HepG2 (cell line): ENCODE measurements around the gene LNX2. TPM values are rescaled to one million over a fixed set of nuclear protein-coding genes. Genes with fewer than 3 reads are reported as not detected.

ENCODE experiments used
- ATAC-seq: fragments of 200-7000 bp; cut with Tn5 transposase; 3 replicates; pipeline ENCODE4 v1.9.1; 2020; ENCODE audit warnings: mild to moderate bottlenecking, moderate library complexity
- BruUV-seq: library from RNA; stranded (reverse); fragments of 400-500 nt; replicated peaks from 2 replicates; lab custom pipeline; 2021; lab: Mats Ljungman, UMichigan
- CTCF ChIA-PET: fragments of 300-600 bp; formaldehyde crosslinking; extraction: SDS; loops from one replicate; lab custom pipeline; 2021; ENCODE audit warnings: low total read pairs, inconsistent platforms, low intra/inter-chr PET ratio; lab: Yijun Ruan, JAX
- POLR2A ChIA-PET: fragments of 350-600 bp; sonication (Branson Sonifier 250); formaldehyde crosslinking; loops from one replicate; lab custom pipeline; 2020; ENCODE audit warnings: antibody characterized with exemption, inconsistent platforms; lab: Yijun Ruan, JAX
- DNase-seq: peaks from one replicate; pipeline ENCODE4 v3.0.0-alpha.2; 2015; ENCODE audit warnings: low spot score
- FAIRE-seq: peaks from 3 replicates; lab custom pipeline; 2011; peaks lifted over from hg19 to GRCh38; lab: Jason Lieb, UNC
- H2AFZ ChIP-seq: one replicate; pipeline ENCODE4 v1.6.1; 2011; ENCODE audit warnings: low read length, inconsistent platforms
- H3K27ac ChIP-seq: fragments of 300-600 bp; 3 replicates; pipeline ENCODE4 v1.8.0; 2011; ENCODE audit warnings: mixed run types, mild to moderate bottlenecking, mixed read lengths, low read length, inconsistent platforms; ENCODE audit not compliant: insufficient read depth; ENCODE audit errors: extremely low read length
- H3K27me3 ChIP-seq, 2 experiments: fragments of 200-600 bp in 1 of 2; 2 replicates in 1 of 2; 3 replicates in 1 of 2; pipeline versions ENCODE4 v1.6.0 to v1.8.0; 2011; ENCODE audit warnings: low read length in 2 of 2, mild to moderate bottlenecking in 2 of 2, moderate library complexity in 2 of 2, inconsistent platforms in 1 of 2; ENCODE audit not compliant: insufficient read depth in 2 of 2, control insufficient read depth in 1 of 2
- H3K36me3 ChIP-seq, 2 experiments: fragments of 200-600 bp in 1 of 2; replicated peaks in 1 of 2; 2 replicates in 1 of 2; 3 replicates in 1 of 2; pipeline versions ENCODE4 v1.5.1 to v1.8.0; 2011; ENCODE audit warnings: low read length in 2 of 2, inconsistent platforms in 1 of 2; ENCODE audit not compliant: insufficient read depth in 2 of 2, control insufficient read depth in 1 of 2
- H3K4me1 ChIP-seq: 2 replicates; pipeline ENCODE4 v1.5.1; 2012; ENCODE audit warnings: low read length, inconsistent platforms; ENCODE audit not compliant: insufficient read depth
- H3K4me2 ChIP-seq: 2 replicates; pipeline ENCODE4 v1.6.0; 2011; ENCODE audit warnings: low read depth, low read length, inconsistent platforms
- H3K4me3 ChIP-seq, 3 experiments: fragments of 200-600 bp in 1 of 3; sonication (generic), shearing (Covaris generic) in 1 of 3; replicated peaks in 1 of 3; 2 replicates each; pipeline ENCODE4 v1.5.1; 2011 to 2016; ENCODE audit warnings: low read length in 3 of 3, inconsistent platforms in 2 of 3, low read depth in 2 of 3, mild to moderate bottlenecking in 2 of 3, control low read depth in 1 of 3, mixed read lengths in 1 of 3; ENCODE audit not compliant: insufficient read depth in 1 of 3
- H3K79me2 ChIP-seq: one replicate; pipeline ENCODE4 v1.6.1; 2011; ENCODE audit warnings: low read length, inconsistent platforms; ENCODE audit not compliant: insufficient read depth
- H3K9ac ChIP-seq: 2 replicates; pipeline ENCODE4 v1.6.0; 2011; ENCODE audit warnings: mild to moderate bottlenecking, low read depth, low read length, inconsistent platforms; ENCODE audit not compliant: insufficient read depth
- H3K9me3 ChIP-seq: 2 replicates; pipeline ENCODE4 v1.5.1; 2012; ENCODE audit warnings: mild to moderate bottlenecking, low read length
- H4K20me1 ChIP-seq: 2 replicates; pipeline ENCODE4 v1.6.0; 2011; ENCODE audit warnings: inconsistent platforms, mild to moderate bottlenecking, low read length, moderate library complexity; ENCODE audit not compliant: insufficient read depth
- AGO2 ChIP-seq: fragments of 200-400 bp; formaldehyde crosslinking; optimal IDR thresholded peaks from 2 replicates; pipeline ENCODE3; 2017; ENCODE audit warnings: mild to moderate bottlenecking, low read depth, low read length, moderate library complexity
- ATAD3A ChIP-seq: sonication (generic); formaldehyde crosslinking; IDR thresholded peaks from 2 replicates; pipeline ENCODE4 v1.4.0; 2020; ENCODE audit warnings: missing genetic modification reagents
- DMAP1 ChIP-seq: IDR thresholded peaks from 2 replicates; pipeline ENCODE4 v1.6.1; 2016
- ETV5 ChIP-seq: IDR thresholded peaks from 2 replicates; pipeline ENCODE4 v1.6.1; 2018; ENCODE audit warnings: missing biosample characterization, missing genetic modification reagents, inconsistent platforms, borderline replicate concordance
- HMG20B ChIP-seq: conservative IDR thresholded peaks from 2 replicates; pipeline ENCODE4 v1.6.1; 2016; ENCODE audit warnings: missing genetic modification reagents, missing compliant biosample characterization
- HNF4G ChIP-seq, 2 experiments: sonication (generic) in 1 of 2; formaldehyde crosslinking in 1 of 2; IDR thresholded peaks; 2 replicates each; pipeline versions ENCODE4 v1.4.0 to v1.6.1; 2011 to 2020; ENCODE audit warnings: borderline replicate concordance in 2 of 2, low read depth in 2 of 2, mild to moderate bottlenecking in 2 of 2, low read length in 1 of 2, missing genetic modification reagents in 1 of 2, moderate library complexity in 1 of 2
- KDM1A ChIP-seq: IDR thresholded peaks from 2 replicates; pipeline ENCODE4 v1.6.1; 2016; ENCODE audit warnings: missing compliant biosample characterization
- MIER2 ChIP-seq: IDR thresholded peaks from 2 replicates; pipeline ENCODE4 v1.6.1; 2016; ENCODE audit warnings: missing biosample characterization, missing genetic modification reagents
- MTERF4 ChIP-seq: sonication (generic); formaldehyde crosslinking; IDR thresholded peaks from 2 replicates; pipeline ENCODE4 v1.8.0; 2023; ENCODE audit warnings: mild to moderate bottlenecking, missing genetic modification reagents
- MYC ChIP-seq: sonication (generic); formaldehyde crosslinking; IDR thresholded peaks from 2 replicates; pipeline ENCODE4 v1.9.0; 2021; ENCODE audit warnings: missing genetic modification reagents, borderline replicate concordance
- PBX3 ChIP-seq: sonication (generic); formaldehyde crosslinking; IDR thresholded peaks from 2 replicates; pipeline ENCODE4 v1.8.1; 2023; ENCODE audit warnings: missing genetic modification reagents, inconsistent platforms, borderline replicate concordance
- SIN3B ChIP-seq: fragments of 150-350 bp; IDR thresholded peaks from 2 replicates; pipeline ENCODE4 v1.6.1; 2014; ENCODE audit warnings: low read length
- SP2 ChIP-seq: sonication (generic); formaldehyde crosslinking; IDR thresholded peaks from 2 replicates; pipeline ENCODE4 v1.5.1; 2020; ENCODE audit warnings: mild to moderate bottlenecking, missing genetic modification reagents
- SP5 ChIP-seq: IDR thresholded peaks from 2 replicates; pipeline ENCODE4 v1.6.1; 2016; ENCODE audit warnings: low read depth, borderline replicate concordance
- ZKSCAN8 ChIP-seq: IDR thresholded peaks from 2 replicates; pipeline ENCODE4 v1.6.1; 2016; ENCODE audit warnings: borderline replicate concordance, missing genetic modification reagents, missing compliant biosample characterization
- ZNF180 ChIP-seq: sonication (generic); formaldehyde crosslinking; IDR thresholded peaks from 2 replicates; pipeline ENCODE4 v1.4.0; 2020; ENCODE audit warnings: low read depth, missing genetic modification reagents, borderline replicate concordance
- ZNF264 ChIP-seq: sonication (generic); formaldehyde crosslinking; IDR thresholded peaks from 2 replicates; pipeline ENCODE4 v1.4.0; 2020; ENCODE audit warnings: missing genetic modification reagents
- ZNF383 ChIP-seq: sonication (generic); formaldehyde crosslinking; IDR thresholded peaks from 2 replicates; pipeline ENCODE4 v1.4.0; 2020; ENCODE audit warnings: missing genetic modification reagents, mild to moderate bottlenecking, borderline replicate concordance
- ZNF569 ChIP-seq: sonication (generic); formaldehyde crosslinking; IDR thresholded peaks from 2 replicates; pipeline ENCODE4 v1.5.0; 2020; ENCODE audit warnings: mild to moderate bottlenecking, missing genetic modification reagents, moderate library complexity, borderline replicate concordance
- ZNF761 ChIP-seq: sonication (generic); formaldehyde crosslinking; conservative IDR thresholded peaks from 2 replicates; pipeline ENCODE4 v1.4.0; 2020; ENCODE audit warnings: mild to moderate bottlenecking, missing genetic modification reagents
- WGBS: methylation state at CpG from one replicate; pipeline ENCODE4 v1.1.6; 2017; ENCODE audit warnings: low lambda C conversion rate; 5-methylcytosine and 5-hydroxymethylcytosine counted together
- in situ Hi-C: cut with HindIII; loops from 2 replicates; pipeline ENCODE4 v1.10.0; 2017; ENCODE audit warnings: low pct_unique_long_range_greater_than_20kb; ENCODE audit not compliant: extremely low pct_ligation_motif_present
- intact Hi-C: fragments of 100-400 bp; cut with micrococcal nuclease; formaldehyde crosslinking; loops from one replicate; pipeline ENCODE4 v1.10.0; 2022; ENCODE audit not compliant: unreplicated experiment
- polyA plus RNA-seq, 8 experiments: library from polyadenylated mRNA; depleted of rRNA in 3 of 8; stranded (reverse) in 7 of 8; unstranded in 1 of 8; fragments of >200 nt; fragmentation: Illumina TruSeq in 4 of 8; extraction: Trizol in 4 of 8; gene quantifications; 2 replicates each; pipeline versions ENCODE4 v1.2.1 to v1.2.3, GENCODE V29; 2011 to 2016; ENCODE audit warnings: low read depth in 4 of 8, missing spikeins in 1 of 8, mixed read lengths in 1 of 8; ENCODE audit not compliant: insufficient read depth in 1 of 8
- total RNA-seq, 5 experiments: library from RNA; depleted of rRNA; stranded (reverse); fragments of >200 nt; fragmentation: Illumina TruSeq; extraction: Trizol; gene quantifications; 2 replicates each; pipeline ENCODE4 v1.2.3, GENCODE V29; 2016; ENCODE audit warnings: low read depth in 1 of 5
- TF ChIP-seq, protein P1 (sequence below): sonication (generic); formaldehyde crosslinking; IDR thresholded peaks from 2 replicates; pipeline ENCODE4 v1.5.1; 2020; ENCODE audit warnings: mild to moderate bottlenecking, missing genetic modification reagents, moderate library complexity
- TF ChIP-seq, protein P2 (sequence below): sonication (generic); formaldehyde crosslinking; IDR thresholded peaks from 2 replicates; pipeline ENCODE4 v1.4.0; 2020; ENCODE audit warnings: mild to moderate bottlenecking, missing genetic modification reagents

Gene LNX2
- total and polyA plus RNA-seq, 2 of the 13 experiments (the other 11 are each of a cell fraction or from before 2014, with no cell fraction given), result 9.2 to 9.7 TPM

DNA sequence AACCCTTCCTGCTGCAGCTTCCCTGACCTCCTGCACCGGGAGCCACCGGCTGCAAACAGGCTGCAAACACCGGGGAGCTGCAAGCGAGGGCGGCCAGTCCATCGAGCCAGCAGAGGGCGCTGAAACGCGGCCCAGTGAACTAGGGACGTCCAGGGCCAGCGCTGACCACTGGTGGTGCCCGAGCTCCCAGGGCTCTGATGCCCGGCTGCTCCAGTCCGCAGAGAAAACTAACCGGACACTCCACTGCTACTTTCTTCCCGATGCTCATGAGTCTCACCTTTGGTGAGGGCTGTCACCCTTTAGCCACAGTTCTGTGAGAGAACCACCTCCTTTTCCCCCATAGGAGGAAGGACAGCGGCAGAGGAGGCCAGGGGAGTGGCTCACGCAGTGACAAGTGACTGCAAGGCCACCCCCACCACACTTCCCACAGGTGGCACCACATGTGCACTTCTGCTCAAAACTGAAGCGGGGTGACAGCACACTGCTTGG lies 87.1 kb downstream of the LNX2 start:
- H3K9me3 ChIP-seq, result no peaks in the 10 kb centered on the region
- H3K4me2 ChIP-seq, result peak overlapping the region; percentile 76
- no peak overlapping the region for H3K27ac ChIP-seq
- intact Hi-C loops (loop anchor here (1.0 to 5.0 kb wide), 7 partner anchors 84 to 449 kb away; no protein-coding TSS in a partner anchor), in situ Hi-C loops (loop anchor here (5.0 to 10.0 kb wide), 2 partner anchors 179 to 292 kb away; no protein-coding TSS in a partner anchor)
- BruUV-seq, result no TSS peak
- H3K4me1 ChIP-seq, result peaks cover 29% of the 10 kb centered on the region
- FAIRE-seq, result peak; percentile 55
- peak overlapping the region; percentile 16 to 54 (median 20); a peak in 5 of 6 replicates for H3K4me3 ChIP-seq
- 36% methylated on average over 5 of the region's 19 CpGs for WGBS
- CTCF ChIA-PET, result interaction anchor here (1.6 to 2.8 kb wide), 3 partner anchors 159 to 293 kb away, joined by 6 to 29 read pairs (median 16); no protein-coding TSS in a partner anchor
- peak; percentile 96 for ATAC-seq
- no peaks in the 10 kb centered on the region for H3K79me2 ChIP-seq
- H3K9ac ChIP-seq, result no peak overlapping the region
- peak overlapping the region; percentile 82 for H2AFZ ChIP-seq
- no peaks in the 10 kb centered on the region for H3K36me3 ChIP-seq
- POLR2A ChIA-PET, result interaction anchor here (0.7 kb wide), 1 partner anchor 293 kb away, joined by 3 read pairs; no protein-coding TSS in a partner anchor
- H4K20me1 ChIP-seq, result no peaks in the 10 kb centered on the region
- H3K27me3 ChIP-seq, result no peaks in the 10 kb centered on the region
- DNase-seq, result peak; percentile 65
- TF ChIP-seq ZNF264 (CRISPR knock-in tag) (no peak), ZNF180 (CRISPR knock-in tag) (no peak), ZNF569 (CRISPR knock-in tag) (no peak), ZNF383 (CRISPR knock-in tag) (no peak), HNF4G (IDR thresholded peaks at IDR 0.05; ENCODE audit: borderline replicate concordance, low read depth, low read length) (no peak), HNF4G (CRISPR knock-in tag; IDR thresholded peaks at IDR 0.05; ENCODE audit: borderline replicate concordance, low read depth) (no peak; the same call in 1 of the 2 replicates), AGO2 (no peak), HMG20B (no peak), MIER2 (no peak), SP2 (CRISPR knock-in tag) (no peak), ETV5 (CRISPR knock-in tag) (no peak), MYC (CRISPR knock-in tag) (peak; percentile 50; the same call in 1 of the 2 replicates), ZNF761 (no peak), DMAP1 (no peak), KDM1A (CRISPR knock-in tag) (no peak), ZKSCAN8 (CRISPR knock-in tag) (0 out of 2 replicates have a peak, but pooled peaks have one; percentile 16), MTERF4 (CRISPR knock-in tag) (0 out of 2 replicates have a peak, but pooled peaks have one; percentile 43), PBX3 (CRISPR knock-in tag) (no peak), SIN3B (no peak), ATAD3A (CRISPR knock-in tag) (no peak), SP5 (CRISPR knock-in tag) (no peak)
- TF ChIP-seq, protein P1, sequence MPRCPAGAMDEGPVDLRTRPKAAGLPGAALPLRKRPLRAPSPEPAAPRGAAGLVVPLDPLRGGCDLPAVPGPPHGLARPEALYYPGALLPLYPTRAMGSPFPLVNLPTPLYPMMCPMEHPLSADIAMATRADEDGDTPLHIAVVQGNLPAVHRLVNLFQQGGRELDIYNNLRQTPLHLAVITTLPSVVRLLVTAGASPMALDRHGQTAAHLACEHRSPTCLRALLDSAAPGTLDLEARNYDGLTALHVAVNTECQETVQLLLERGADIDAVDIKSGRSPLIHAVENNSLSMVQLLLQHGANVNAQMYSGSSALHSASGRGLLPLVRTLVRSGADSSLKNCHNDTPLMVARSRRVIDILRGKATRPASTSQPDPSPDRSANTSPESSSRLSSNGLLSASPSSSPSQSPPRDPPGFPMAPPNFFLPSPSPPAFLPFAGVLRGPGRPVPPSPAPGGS, result no peak
- TF ChIP-seq, protein P2, sequence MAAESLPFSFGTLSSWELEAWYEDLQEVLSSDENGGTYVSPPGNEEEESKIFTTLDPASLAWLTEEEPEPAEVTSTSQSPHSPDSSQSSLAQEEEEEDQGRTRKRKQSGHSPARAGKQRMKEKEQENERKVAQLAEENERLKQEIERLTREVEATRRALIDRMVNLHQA, result no peak
